GM18861 (cell line): Measurements from ENCODE around the gene GPRIN3.
"Not testable (repeated sequence)": the region's sequence is repeated elsewhere in the genome, so short reads cannot be mapped to it uniquely, and the experiment has no call there.

Experiments
- ATAC-seq: cut with Tn5 transposase; IDR thresholded peaks from one replicate; pipeline ENCODE4 v1.9.1; 2021; ENCODE audit not compliant: unreplicated experiment

GPRIN3 gene

DNA sequence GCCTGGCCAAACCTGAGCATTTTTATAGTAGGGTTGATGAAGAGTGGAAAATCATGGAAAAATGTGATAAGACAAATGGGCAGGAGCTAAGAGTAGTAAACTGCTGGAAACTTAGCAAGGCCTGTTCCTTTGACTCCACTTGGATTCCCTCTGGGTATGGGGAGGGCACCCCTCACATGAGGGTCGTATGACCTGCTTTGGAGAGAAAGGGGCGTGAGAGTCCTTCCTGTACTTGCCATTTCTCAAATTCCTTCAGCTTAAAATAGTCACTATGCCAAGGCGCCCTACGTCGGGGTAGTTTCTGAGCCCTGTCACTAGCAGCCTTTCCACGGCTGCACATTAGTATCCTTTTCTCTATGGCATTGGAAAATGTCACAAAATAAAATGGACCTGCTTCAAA is 49.1 kb downstream of the GPRIN3 start:
- no peak for ATAC-seq

DNA sequence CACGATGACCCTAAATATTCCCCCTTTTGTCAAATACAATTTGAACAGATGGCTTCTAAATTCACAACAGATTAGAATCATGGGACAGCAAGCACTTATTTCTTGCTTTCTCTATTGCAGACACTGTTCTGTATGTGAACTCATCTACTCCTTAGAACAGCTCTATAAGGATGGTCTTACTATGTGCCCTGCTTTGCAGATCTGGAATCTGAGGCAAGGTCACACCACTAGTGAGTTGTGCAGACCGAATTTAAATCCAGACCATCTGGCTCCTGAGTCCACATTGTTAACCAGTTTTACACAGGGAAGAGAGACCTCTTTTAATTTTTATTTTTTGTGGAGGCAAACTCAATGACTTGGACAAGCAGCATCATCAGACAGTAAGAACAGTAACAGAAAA is 50.2 kb downstream of the GPRIN3 start:
- ATAC-seq: no peak

DNA sequence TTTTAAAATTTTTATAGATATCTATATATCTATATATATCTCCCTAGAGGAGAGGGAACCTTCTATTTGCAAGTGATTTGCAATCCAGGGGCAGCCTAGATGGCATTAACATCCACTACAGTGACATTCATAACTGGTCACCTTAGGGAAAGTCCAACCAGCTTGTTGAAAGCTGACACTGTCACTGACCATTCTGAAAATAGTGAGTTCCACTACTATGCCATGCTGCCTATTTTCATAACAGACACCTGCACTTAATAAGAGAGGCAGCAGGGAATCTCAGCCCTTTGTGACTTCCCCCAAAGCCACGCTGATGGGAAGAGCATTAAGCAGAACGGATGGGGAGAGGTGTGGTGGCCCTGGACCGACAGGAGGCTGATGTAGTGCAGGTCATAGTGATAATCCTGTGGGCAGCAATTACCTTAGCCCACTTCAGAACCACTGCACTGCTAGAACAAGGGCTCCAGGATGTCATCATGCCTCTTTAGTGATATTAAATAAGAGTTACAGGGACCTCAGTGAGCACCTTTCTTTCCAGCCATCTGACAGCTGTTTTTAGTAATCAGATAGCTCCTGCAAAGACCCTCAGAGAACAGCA is 51.3 kb downstream of the GPRIN3 start:
- no peak for ATAC-seq

DNA sequence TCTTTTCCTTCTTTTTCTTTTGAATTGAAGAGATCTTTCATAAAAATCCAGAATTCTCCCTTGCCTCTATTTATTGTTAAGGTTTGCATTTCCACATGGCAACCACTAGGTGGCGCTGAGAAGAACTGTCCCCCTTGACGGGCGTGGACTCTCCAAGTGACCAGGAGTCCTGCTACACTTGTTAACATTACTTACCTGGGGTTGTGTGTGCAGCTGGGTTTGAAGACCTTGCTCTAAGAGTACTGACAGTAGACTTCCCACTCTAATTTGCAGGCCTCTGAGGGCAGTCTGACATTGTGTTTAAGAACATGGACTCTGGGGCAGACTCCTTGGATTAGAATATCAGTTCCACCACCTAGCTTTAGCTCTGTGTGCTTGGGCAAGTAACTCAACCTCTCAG is 52.8 kb downstream of the GPRIN3 start:
- no peak for ATAC-seq

DNA sequence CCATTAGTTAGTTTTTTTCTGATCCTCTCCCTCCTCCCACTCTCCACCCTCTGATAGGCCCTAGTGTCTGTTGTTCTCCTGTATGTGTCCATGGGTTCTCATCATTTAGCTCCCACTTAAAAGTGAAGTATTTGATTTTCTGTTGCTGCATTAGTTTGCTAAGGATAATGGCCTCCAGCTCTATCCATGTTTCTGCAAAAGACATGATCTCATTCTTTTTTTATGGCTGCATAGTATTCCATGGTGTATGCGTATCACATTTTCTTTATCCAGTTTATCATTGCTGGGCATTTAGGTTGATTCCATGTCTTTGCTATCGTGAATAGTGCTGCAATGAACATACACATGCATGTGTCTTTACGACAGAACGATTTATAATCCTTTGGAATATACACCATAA is 53.3 kb downstream of the GPRIN3 start:
- not testable (repeated sequence) for ATAC-seq

DNA sequence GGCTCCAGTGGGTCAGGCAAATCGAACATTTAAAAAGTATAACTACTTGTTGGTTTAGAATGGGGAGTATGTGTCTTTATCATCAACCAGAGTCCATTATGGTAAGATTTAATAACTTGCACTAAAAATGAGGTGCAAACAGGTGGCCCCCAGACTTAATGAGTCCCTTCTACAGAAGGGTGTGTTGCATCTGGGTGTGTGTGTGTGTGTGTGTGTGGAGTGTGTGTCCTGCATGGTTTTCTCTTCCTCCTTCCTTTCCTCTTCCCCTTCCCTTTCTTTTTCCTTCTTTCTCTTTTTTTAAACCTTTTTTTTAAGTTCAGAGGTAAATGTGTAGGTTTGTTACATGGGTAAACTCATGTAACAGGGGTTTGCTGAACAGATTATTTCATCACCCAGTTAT is 53.7 kb downstream of the GPRIN3 start:
- no peak for ATAC-seq

DNA sequence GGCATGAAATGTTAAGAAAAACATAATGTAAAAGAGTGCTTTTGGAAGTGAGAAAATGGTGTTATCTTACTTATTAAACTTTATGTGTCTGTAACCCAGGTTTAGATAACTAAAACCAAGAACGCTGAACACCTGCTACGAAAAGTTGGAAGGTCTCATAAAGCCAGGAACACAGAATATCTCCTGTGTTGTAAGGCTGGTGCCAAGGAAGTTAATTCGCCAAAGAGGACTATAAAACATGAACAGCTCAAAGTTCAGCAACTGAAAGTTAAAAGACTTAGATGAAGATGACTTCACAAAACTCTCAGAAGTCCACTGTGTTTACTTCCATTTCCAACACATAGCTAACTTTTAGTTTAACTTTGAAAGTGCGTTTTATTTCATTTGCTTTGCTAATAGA is 54.3 kb downstream of the GPRIN3 start:
- no peak for ATAC-seq

DNA sequence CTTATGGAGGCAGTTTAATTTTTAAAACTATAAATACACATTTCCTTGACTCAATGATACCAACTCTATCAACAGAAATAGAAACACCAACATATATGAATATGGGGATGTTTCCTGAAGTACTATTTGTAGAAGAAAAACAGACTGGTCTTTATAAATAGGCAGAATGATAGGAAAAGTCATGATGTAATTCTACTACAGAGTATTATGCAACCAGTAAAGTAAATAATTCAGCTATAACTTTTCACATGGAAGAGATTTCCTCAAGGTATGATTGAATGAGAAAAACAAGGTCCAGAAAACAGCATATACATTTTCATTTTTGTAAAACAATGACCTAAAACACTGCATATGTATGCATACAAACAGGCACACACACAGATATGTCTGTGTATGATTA is 56.2 kb downstream of the GPRIN3 start:
- no peak for ATAC-seq

DNA sequence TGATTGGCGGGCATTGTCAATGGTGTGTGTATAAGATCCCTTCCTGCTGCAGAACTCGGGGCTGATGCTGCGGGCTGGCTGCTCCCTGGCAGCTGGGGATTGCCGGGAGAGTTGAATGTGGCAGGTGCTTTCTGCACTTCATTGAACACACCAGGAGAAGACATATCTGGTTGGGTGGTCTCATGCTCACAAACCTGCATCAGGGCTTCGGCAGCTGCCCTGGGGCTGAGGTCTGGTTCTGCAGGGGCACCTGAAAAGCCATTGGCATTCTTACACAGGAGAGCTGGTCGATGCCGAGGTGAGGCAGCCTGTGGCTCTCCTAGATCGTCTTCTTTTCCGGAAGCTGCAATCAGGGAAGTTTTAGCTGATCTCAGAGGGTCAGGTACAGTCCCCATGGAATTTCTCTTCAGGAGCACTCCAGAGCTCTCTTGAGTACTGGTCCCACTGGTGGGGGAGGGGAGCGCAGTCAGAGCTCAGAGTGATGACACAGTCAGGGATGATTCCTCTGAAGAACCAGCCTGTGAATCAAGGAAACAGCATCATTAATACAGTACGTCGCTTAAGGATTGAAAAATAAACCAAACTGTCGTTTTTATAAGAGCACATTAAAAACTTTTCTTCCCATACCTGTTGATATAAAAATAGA is 57.8 kb downstream of the GPRIN3 start:
- ATAC-seq: no peak

DNA sequence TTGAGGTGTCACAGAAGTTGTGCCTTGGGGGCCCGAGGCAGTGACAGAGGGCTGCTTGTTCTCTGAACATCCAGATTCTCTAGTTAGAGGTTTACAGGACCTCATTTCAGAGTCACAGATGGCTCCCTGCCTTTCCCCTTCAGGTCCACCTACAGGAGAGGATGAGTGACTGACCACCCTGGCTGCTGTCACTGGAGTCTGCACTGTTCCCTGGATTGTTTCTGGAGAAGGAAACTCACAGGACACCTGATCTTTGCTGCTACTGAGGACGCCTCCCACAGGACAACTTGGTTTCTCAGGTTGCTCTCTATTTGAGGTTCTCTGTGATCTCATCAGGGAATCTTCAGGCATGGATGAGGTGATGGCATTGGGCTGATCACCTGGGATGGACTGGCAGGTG is 58.3 kb downstream of the GPRIN3 start:
- no peak for ATAC-seq

DNA sequence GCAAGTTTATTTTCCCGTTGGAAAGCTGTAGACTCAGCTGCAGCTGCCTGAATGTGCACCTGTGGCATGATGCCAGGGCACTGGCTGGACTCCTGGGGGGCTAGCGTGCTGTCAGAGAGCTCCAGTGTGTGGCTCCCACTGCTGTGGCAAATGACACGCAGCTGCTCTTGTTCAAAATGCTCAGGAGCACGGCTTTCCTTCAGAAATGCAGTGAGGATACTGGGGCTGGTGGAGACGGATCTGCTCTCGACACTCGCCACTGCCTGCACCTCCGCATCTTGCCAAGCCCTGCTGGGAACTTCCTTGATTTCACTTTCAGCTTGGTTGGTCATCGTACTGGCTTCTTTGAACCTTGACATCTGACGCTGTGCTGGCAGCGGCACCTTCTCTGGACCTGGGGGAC is 58.7 kb downstream of the GPRIN3 start:
- ATAC-seq: no peak

DNA sequence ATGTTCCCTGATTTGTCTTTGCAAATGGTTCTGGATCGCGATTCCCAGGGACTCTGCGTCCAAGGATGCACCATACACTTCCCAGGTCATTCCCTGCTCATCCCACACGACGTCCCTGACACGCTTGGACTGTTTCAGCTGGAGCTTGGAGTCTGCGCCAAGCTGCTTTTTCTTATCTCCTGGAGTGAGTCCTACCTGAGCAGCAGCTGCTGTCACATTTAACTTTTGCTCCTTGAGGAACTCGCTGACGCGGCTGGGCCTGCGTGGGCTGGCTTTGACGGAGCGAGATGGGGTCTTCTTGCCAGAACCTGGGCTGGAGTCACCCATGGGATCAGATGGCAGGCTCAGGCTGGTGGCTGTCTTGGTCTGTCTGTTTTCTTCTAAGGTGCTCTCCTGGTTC is 59.6 kb downstream of the GPRIN3 start:
- ATAC-seq: no peak

DNA sequence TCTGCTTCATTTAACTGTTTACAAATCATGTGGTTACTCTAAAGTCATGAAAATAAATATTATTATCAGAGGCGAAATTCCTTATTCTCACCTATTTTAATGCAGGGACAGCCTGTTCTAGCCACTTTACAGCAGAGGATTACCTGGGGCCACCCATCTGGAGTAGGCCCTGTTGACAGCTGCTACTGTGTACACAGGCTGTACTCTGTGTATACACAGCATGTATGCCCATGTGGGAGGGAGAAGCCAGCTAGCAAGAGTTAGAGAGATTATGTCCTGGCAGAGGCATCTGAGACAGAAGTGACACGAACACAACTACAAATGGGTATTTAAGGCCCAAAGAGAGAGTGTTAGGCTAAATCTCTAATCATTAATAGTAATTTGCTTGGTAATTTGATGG is 62.1 kb downstream of the GPRIN3 start:
- no peak for ATAC-seq

DNA sequence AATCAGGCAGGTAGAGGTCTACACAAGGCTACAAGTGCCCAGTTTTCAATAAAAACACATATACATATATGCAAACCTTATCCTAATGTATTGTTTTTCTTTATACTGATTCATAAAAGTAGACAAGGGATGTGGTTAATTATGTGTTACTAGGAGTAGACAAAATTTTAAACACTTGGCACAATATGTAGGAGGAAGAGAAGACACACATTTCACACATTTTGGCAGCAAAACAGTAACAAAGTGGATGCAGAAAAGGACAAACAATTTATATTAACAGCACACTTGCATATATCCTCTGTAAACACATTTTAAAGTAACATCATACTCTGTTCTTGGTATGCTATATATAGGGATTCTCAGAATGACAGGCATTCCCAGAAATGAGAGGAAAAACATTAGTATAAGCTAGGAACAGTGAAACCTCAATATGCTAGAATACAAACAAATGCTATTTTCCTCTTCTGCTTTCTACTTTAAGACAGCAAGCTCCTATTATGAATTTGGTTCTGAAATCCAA is 63.8 kb downstream of the GPRIN3 start:
- no peak for ATAC-seq

DNA sequence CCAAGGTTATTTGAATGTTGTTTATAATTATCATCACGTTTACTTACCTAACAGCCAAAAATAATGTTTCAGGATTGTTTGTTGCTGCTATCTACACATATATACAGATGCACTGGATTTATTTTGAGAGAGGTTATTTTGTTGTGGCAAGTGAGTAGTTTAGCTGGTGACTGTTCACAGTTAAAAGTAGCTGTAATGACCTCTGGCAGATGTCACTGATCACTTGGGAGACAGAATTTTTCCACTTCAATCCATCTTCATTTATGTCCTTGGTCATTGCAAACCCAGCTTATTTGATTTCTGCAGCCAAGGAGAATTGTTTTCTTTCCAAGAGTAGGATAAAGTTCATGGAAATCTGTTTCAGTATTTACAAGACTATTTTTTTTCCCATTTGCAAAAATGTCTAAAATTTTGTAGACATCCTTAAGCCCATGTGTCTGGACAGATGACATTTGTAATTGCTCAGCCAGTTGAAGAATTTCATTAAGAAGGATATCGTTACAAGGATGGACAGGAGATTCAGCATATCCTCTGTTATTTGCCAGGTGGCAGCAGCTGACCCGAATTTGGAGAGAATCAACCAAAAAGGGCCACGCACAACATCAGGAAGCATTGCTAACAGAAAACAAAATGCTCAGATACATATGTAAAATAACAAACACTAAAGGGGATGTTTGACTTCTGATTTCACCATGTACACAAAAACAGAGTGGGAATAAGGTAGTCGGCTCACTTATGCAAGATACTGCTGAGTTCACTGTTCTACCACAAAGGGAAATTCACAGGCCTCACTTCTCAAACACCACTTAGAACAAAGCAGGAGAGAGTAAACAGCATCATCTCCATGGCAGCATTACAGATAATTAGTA is 64.5 kb downstream of the GPRIN3 start:
- ATAC-seq: no peak

DNA sequence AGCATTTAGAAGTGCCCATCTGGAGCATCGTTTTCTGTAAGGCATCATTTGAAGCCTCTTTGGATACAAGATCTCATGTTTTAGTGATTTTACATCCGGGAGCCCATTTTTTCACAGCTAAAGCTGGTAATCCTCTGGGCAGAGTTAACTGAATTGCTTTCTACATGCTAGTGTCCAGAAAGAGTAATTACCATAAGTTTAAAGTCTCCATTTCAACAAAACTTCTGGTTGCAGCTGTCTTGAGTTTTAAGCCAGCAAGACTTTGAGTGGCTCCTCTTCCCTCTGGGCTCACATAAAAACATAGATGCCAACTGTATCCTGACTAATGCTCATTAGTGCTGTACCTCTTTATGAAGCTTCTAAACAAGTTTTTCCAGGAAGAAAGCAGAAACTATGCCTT is 65.4 kb downstream of the GPRIN3 start:
- ATAC-seq: no peak

DNA sequence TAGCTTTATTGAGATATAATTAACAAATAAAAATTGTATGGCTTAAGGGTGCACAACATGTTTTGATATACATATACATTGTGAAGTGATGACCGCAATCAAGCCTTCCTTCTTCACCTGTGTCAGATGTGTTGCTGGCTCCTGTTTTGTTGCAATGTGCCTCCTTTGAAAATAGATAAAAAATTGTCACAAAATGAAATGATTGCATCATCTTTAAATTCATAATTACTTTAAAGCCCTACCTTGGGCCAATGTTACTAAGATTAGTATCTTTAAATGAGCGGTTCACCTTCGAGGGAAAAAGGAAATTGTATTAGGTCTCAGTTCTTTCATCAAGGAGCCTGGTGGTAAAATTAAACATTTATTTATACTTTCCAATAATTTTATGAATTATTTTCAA is 77.3 kb downstream of the GPRIN3 start:
- ATAC-seq: no peak

DNA sequence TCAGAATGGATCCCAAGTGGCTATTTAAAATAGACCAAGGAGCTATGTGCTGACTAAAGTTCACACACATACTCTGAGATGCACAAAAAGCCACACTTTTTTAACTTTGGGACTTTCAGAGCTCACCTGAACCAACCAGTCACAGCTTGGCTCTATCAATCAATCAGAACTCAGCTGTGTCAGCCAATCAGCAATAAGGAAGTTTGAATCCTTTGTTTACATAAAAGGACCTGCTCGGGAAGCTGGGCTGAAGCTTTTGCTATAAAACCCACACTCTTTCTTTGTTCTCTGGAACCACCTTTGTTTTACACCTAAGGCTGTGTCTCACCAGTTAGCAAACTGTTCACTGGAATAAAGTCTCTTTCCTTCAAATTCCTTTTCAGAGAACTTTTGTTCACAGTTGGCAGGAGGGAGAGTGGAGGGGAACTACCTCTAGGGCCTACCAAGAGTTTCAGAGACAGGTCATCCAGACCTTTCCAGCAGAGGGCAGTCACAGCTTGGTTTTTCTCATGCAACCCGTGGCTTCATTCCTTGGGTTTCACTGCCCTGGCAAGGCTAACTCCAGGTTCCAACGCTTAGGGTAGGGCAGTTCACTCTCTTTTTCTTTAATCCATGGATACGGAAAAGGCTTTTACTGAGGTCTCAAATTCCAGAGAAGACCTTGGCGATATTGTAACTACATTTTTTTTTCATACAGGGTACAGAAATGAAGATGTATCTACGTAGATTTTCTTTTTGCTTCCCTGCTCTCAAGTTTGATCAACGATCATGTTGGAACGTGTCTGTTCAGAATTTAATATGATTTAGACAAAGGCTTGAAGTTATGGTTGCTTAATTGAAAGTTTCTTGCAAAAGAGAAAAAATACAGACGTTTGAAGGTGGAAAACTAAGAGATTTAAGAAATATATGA is 80.7 kb downstream of the GPRIN3 start:
- peak; percentile 81 for ATAC-seq

DNA sequence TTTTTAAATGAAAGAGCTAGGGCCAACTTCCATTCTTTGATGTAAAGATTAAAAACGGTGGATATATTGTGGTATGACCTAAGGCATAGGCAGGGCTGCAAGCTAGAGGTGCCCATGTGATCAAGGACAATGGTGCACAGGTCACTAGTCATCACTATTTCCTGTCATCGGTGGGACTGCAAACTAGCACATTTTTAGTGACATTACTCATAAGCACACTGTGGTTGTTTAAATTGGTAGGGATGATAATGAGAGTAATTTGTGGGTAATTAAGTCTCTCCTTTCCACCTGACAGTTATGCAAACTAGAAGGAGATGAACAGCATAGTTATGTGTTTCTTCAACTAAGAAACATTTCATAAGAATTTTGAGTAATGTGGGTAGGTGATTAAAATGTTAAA is 85.4 kb downstream of the GPRIN3 start:
- peak; percentile 76 for ATAC-seq

DNA sequence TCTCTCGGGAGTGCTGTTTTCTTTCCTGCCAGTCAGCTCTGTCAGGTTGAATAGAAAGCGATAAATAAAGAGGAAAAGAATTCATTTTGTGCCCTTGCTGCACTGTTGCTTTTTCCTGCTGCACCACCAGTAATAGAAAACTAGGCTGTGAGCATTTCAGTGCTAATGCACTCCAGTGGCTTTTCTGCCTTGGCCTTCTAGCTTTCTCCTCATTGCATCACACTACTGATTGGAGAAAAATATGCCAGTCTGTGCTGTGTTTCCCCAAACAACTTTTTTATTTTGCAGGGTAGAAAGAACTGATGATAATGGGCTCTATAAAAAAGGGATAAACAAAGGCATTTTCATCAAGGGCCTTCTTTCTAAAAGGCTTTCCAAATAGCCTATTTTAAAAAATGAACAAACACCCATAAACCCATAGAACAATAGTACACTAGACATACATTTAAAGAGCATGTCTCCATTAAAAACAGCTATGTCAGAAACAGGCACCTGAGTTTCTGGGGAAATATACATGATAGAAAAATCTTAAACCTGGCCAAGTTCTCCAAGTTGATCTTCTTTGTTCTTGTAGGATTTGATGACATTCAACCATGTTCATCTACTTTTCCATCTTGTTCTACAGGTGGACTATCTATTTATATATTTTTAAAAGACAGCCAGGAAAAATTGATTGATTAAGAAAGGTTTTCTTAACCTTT is 86.3 kb downstream of the GPRIN3 start:
- no peak for ATAC-seq
